HEK293 (cell line): ENCODE results near the gene LPA.

Source experiments
- CTCF ChIA-PET: fragments of 350-600 bp; formaldehyde crosslinking; extraction: SDS; loops from one replicate; lab custom pipeline; 2021; ENCODE audit warnings: antibody characterized with exemption; lab: Yijun Ruan, JAX
- POLR2A ChIA-PET: fragments of 300-600 bp; formaldehyde crosslinking; extraction: SDS; loops from one replicate; lab custom pipeline; 2020; ENCODE audit warnings: antibody characterized with exemption, inconsistent platforms; lab: Yijun Ruan, JAX
- H3K27ac ChIP-seq: fragments of 200-500 bp; sonication (Bioruptor generic); 2 replicates; pipeline ENCODE4 v1.5.1; 2014; ENCODE audit warnings: low read depth, low read length, control low read depth, inconsistent platforms; ENCODE audit errors: extremely low read depth
- H3K36me3 ChIP-seq, 2 experiments: fragments of 200-500 bp in 1 of 2; sonication (Bioruptor generic) in 1 of 2; 1 replicate in 1 of 2; 2 replicates in 1 of 2; pipeline ENCODE4 v1.5.1; 2014 to 2017; ENCODE audit warnings: inconsistent platforms in 2 of 2, low read length in 2 of 2; ENCODE audit not compliant: control insufficient read depth in 2 of 2, insufficient read depth in 1 of 2
- H3K4me1 ChIP-seq: fragments of 200-500 bp; sonication (Bioruptor generic); 2 replicates; pipeline ENCODE4 v1.5.1; 2014; ENCODE audit warnings: mild to moderate bottlenecking, low read length, inconsistent platforms; ENCODE audit not compliant: control insufficient read depth, insufficient read depth
- H3K4me3 ChIP-seq: 2 replicates; pipeline ENCODE4 v1.5.1; 2011; ENCODE audit warnings: low read depth, mild to moderate bottlenecking, control low read depth, low read length, moderate library complexity
- H3K9me3 ChIP-seq: fragments of 200-500 bp; sonication (Bioruptor generic); 2 replicates; pipeline ENCODE4 v1.5.1; 2014; ENCODE audit warnings: low read depth, low read length, inconsistent platforms; ENCODE audit not compliant: control insufficient read depth, insufficient read depth
- GLIS2 ChIP-seq: fragments of 450-650 bp; formaldehyde crosslinking; IDR thresholded peaks from 2 replicates; pipeline ENCODE4 v1.5.1; 2016; ENCODE audit warnings: missing biosample characterization, missing genetic modification characterization
- KLF16 ChIP-seq: fragments of 450-650 bp; formaldehyde crosslinking; IDR thresholded peaks from 2 replicates; pipeline ENCODE4 v1.5.1; 2017; ENCODE audit warnings: missing biosample characterization, missing genetic modification characterization
- KLF9 ChIP-seq: fragments of 450-650 bp; formaldehyde crosslinking; IDR thresholded peaks from 2 replicates; pipeline ENCODE4 v1.5.1; 2016; ENCODE audit warnings: missing biosample characterization, missing genetic modification characterization, low read depth
- ZBTB8A ChIP-seq: fragments of 450-650 bp; formaldehyde crosslinking; IDR thresholded peaks from 2 replicates; pipeline ENCODE4 v1.5.1; 2016; ENCODE audit warnings: missing biosample characterization, missing genetic modification characterization
- ZFP3 ChIP-seq: fragments of 450-650 bp; formaldehyde crosslinking; IDR thresholded peaks from 2 replicates; pipeline ENCODE4 v1.5.1; 2016; ENCODE audit warnings: low read depth, missing biosample characterization, missing genetic modification characterization
- ZNF354C ChIP-seq: fragments of 450-650 bp; formaldehyde crosslinking; IDR thresholded peaks from 2 replicates; pipeline ENCODE4 v1.5.1; 2016; ENCODE audit warnings: missing biosample characterization, missing genetic modification characterization, low read depth, borderline replicate concordance
- ZNF555 ChIP-seq: fragments of 450-650 bp; formaldehyde crosslinking; conservative IDR thresholded peaks from 2 replicates; pipeline ENCODE4 v1.5.1; 2017; ENCODE audit warnings: missing biosample characterization, mild to moderate bottlenecking, missing genetic modification characterization, inconsistent platforms
- ZNF664 ChIP-seq: fragments of 450-650 bp; formaldehyde crosslinking; IDR thresholded peaks from 2 replicates; pipeline ENCODE4 v1.5.1; 2016; ENCODE audit warnings: missing biosample characterization, missing genetic modification characterization
- ZNF777 ChIP-seq: fragments of 450-650 bp; formaldehyde crosslinking; IDR thresholded peaks from 2 replicates; pipeline ENCODE4 v1.5.1; 2017; ENCODE audit warnings: missing biosample characterization, missing genetic modification characterization, borderline replicate concordance
- TF ChIP-seq, protein P1 (sequence below): fragments of 450-650 bp; formaldehyde crosslinking; IDR thresholded peaks from 2 replicates; pipeline ENCODE4 v1.5.1; 2016; ENCODE audit warnings: missing biosample characterization, missing genetic modification characterization
- TF ChIP-seq, protein P2 (sequence below): fragments of 450-650 bp; formaldehyde crosslinking; IDR thresholded peaks from 2 replicates; pipeline ENCODE4 v1.5.1; 2016; ENCODE audit warnings: missing biosample characterization, missing genetic modification characterization, borderline replicate concordance
- TF ChIP-seq, protein P3 (sequence below): fragments of 450-650 bp; formaldehyde crosslinking; IDR thresholded peaks from 2 replicates; pipeline ENCODE4 v1.5.1; 2016; ENCODE audit warnings: missing biosample characterization, missing genetic modification characterization
- TF ChIP-seq, protein P4 (sequence below): fragments of 450-650 bp; formaldehyde crosslinking; IDR thresholded peaks from 2 replicates; pipeline ENCODE4 v1.5.1; 2016; ENCODE audit warnings: missing biosample characterization, missing genetic modification characterization
- TF ChIP-seq, protein P5 (sequence below): fragments of 450-650 bp; formaldehyde crosslinking; IDR thresholded peaks from 2 replicates; pipeline ENCODE4 v1.5.1; 2016; ENCODE audit warnings: missing biosample characterization, missing genetic modification characterization
- TF ChIP-seq, protein P6 (sequence below): fragments of 450-650 bp; formaldehyde crosslinking; IDR thresholded peaks from 2 replicates; pipeline ENCODE4 v1.5.0; 2017; ENCODE audit warnings: missing biosample characterization, missing genetic modification characterization, borderline replicate concordance

The LPA gene

DNA sequence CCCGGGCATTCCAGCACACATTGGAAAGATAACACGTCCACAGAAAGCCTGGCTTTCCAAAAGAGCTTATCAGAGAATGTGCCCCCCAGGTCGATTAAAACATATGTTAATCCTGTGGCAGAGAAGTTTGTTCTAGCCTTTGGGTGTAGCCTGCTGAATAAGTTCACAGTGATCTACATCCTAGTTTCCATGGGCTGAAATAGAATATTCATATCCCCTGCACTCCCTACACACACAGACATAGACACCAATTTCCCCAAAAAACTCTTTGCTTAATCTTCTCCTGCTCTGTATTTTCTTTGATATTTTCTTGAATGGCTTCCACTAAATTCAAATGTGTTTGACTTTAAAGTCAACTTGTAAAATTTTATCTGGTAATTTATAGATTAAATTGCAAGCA is 1.6 kb downstream of the LPA start:
- no peaks in the 10 kb centered on the region for H3K4me1 ChIP-seq
- TF ChIP-seq, protein P1, sequence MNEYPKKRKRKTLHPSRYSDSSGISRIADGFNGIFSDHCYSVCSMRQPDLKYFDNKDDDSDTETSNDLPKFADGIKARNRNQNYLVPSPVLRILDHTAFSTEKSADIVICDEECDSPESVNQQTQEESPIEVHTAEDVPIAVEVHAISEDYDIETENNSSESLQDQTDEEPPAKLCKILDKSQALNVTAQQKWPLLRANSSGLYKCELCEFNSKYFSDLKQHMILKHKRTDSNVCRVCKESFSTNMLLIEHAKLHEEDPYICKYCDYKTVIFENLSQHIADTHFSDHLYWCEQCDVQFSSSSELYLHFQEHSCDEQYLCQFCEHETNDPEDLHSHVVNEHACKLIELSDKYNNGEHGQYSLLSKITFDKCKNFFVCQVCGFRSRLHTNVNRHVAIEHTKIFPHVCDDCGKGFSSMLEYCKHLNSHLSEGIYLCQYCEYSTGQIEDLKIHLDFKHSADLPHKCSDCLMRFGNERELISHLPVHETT: no peak
- no peak for TF ChIP-seq ZNF354C (tag by site-specific recombination)
- TF ChIP-seq, protein P2, sequence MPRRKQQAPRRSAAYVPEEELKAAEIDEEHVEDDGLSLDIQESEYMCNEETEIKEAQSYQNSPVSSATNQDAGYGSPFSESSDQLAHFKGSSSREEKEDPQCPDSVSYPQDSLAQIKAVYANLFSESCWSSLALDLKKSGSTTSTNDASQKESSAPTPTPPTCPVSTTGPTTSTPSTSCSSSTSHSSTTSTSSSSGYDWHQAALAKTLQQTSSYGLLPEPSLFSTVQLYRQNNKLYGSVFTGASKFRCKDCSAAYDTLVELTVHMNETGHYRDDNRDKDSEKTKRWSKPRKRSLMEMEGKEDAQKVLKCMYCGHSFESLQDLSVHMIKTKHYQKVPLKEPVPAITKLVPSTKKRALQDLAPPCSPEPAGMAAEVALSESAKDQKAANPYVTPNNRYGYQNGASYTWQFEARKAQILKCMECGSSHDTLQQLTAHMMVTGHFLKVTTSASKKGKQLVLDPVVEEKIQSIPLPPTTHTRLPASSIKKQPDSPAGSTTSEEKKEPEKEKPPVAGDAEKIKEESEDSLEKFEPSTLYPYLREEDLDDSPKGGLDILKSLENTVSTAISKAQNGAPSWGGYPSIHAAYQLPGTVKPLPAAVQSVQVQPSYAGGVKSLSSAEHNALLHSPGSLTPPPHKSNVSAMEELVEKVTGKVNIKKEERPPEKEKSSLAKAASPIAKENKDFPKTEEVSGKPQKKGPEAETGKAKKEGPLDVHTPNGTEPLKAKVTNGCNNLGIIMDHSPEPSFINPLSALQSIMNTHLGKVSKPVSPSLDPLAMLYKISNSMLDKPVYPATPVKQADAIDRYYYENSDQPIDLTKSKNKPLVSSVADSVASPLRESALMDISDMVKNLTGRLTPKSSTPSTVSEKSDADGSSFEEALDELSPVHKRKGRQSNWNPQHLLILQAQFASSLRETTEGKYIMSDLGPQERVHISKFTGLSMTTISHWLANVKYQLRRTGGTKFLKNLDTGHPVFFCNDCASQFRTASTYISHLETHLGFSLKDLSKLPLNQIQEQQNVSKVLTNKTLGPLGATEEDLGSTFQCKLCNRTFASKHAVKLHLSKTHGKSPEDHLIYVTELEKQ (tag by site-specific recombination): no peak
- TF ChIP-seq, protein P3, sequence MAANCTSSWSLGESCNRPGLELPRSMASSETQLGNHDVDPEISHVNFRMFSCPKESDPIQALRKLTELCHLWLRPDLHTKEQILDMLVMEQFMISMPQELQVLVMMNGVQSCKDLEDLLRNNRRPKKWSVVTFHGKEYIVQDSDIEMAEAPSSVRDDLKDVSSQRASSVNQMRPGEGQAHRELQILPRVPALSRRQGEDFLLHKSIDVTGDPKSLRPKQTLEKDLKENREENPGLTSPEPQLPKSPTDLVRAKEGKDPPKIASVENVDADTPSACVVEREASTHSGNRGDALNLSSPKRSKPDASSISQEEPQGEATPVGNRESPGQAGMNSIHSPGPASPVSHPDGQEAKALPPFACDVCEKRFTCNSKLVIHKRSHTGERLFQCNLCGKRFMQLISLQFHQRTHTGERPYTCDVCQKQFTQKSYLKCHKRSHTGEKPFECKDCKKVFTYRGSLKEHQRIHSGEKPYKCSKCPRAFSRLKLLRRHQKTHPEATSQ: no peak
- TF ChIP-seq GLIS2 (tag by site-specific recombination): no peak
- TF ChIP-seq, all 188 proteins: peak for 0
- Histone ChIP-seq H3K36me3 (no peaks in the 10 kb centered on the region), H3K27ac (no peak overlapping the region), H3K9me3 (no peaks in the 10 kb centered on the region), H3K4me3 (no peak overlapping the region)
- CTCF ChIA-PET: no interaction called here
- POLR2A ChIA-PET: no interaction called here

DNA sequence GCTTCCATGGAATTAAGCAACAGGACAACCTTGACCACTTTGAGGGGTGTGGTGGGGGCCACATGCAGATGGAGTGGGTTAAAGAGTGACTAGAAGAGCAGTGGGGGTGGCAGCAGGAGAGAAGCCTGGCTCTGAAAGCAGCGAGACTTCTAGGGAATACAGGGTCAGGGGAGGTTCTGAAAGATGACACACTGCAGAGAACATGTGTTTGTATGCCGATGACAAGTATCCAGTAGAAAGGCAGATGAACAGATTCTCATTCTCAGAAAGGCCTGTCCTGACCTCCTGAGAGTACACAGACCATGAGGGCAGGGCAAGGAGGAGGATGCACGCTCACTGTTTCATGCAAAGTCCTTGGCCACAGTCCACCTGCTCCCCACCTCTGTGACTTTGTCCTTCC is 2.9 kb downstream of the LPA start:
- H3K36me3 ChIP-seq: no peaks in the 10 kb centered on the region
- no peaks in the 10 kb centered on the region for H3K9me3 ChIP-seq
- H3K4me3 ChIP-seq: no peak overlapping the region
- TF ChIP-seq ZNF555 (tag by site-specific recombination): no peak
- TF ChIP-seq KLF16 (tag by site-specific recombination): no peak
- TF ChIP-seq KLF9 (tag by site-specific recombination): no peak
- TF ChIP-seq ZFP3: no peak
- TF ChIP-seq, protein P4, sequence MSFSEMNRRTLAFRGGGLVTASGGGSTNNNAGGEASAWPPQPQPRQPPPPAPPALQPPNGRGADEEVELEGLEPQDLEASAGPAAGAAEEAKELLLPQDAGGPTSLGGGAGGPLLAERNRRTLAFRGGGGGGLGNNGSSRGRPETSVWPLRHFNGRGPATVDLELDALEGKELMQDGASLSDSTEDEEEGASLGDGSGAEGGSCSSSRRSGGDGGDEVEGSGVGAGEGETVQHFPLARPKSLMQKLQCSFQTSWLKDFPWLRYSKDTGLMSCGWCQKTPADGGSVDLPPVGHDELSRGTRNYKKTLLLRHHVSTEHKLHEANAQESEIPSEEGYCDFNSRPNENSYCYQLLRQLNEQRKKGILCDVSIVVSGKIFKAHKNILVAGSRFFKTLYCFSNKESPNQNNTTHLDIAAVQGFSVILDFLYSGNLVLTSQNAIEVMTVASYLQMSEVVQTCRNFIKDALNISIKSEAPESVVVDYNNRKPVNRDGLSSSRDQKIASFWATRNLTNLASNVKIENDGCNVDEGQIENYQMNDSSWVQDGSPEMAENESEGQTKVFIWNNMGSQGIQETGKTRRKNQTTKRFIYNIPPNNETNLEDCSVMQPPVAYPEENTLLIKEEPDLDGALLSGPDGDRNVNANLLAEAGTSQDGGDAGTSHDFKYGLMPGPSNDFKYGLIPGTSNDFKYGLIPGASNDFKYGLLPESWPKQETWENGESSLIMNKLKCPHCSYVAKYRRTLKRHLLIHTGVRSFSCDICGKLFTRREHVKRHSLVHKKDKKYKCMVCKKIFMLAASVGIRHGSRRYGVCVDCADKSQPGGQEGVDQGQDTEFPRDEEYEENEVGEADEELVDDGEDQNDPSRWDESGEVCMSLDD (tag by site-specific recombination): no peak
- TF ChIP-seq, protein P5, sequence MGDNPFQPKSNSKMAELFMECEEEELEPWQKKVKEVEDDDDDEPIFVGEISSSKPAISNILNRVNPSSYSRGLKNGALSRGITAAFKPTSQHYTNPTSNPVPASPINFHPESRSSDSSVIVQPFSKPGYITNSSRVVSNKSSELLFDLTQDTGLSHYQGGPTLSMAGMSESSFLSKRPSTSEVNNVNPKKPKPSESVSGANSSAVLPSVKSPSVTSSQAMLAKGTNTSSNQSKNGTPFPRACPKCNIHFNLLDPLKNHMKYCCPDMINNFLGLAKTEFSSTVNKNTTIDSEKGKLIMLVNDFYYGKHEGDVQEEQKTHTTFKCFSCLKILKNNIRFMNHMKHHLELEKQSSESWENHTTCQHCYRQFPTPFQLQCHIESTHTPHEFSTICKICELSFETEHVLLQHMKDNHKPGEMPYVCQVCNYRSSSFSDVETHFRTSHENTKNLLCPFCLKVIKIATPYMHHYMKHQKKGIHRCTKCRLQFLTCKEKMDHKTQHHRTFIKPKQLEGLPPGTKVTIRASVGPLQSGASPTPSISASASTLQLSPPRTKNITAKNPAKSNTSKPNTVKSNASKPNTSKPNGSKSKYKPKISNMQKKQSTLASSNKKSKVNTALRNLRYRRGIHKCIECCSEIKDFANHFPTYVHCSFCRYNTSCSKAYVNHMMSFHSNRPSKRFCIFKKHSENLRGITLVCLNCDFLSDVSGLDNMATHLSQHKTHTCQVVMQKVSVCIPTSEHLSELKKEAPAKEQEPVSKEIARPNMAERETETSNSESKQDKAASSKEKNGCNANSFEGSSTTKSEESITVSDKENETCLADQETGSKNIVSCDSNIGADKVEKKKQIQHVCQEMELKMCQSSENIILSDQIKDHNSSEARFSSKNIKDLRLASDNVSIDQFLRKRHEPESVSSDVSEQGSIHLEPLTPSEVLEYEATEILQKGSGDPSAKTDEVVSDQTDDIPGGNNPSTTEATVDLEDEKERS (tag by site-specific recombination): no peak
- TF ChIP-seq ZNF777 (tag by site-specific recombination): no peak
- TF ChIP-seq, protein P6, sequence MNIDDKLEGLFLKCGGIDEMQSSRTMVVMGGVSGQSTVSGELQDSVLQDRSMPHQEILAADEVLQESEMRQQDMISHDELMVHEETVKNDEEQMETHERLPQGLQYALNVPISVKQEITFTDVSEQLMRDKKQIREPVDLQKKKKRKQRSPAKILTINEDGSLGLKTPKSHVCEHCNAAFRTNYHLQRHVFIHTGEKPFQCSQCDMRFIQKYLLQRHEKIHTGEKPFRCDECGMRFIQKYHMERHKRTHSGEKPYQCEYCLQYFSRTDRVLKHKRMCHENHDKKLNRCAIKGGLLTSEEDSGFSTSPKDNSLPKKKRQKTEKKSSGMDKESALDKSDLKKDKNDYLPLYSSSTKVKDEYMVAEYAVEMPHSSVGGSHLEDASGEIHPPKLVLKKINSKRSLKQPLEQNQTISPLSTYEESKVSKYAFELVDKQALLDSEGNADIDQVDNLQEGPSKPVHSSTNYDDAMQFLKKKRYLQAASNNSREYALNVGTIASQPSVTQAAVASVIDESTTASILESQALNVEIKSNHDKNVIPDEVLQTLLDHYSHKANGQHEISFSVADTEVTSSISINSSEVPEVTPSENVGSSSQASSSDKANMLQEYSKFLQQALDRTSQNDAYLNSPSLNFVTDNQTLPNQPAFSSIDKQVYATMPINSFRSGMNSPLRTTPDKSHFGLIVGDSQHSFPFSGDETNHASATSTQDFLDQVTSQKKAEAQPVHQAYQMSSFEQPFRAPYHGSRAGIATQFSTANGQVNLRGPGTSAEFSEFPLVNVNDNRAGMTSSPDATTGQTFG: no peak
- TF ChIP-seq ZNF664 (tag by site-specific recombination): no peak
- TF ChIP-seq ZBTB8A: no peak
- TF ChIP-seq, all 188 proteins: peak for 0
- ChIA-PET CTCF (no interaction called here), POLR2A (no interaction called here)
- Histone ChIP-seq H3K27ac (no peak overlapping the region), H3K4me1 (no peaks in the 10 kb centered on the region)
